GM19025 (cell line): ENCODE data around the gene FOS.
"Not testable (repeated sequence)": the region's sequence is repeated elsewhere in the genome, so short reads cannot be mapped to it uniquely, and the experiment has no call there.

Experiments
- ATAC-seq: cut with Tn5 transposase; IDR thresholded peaks from one replicate; pipeline ENCODE4 v1.9.1; 2021; ENCODE audit warnings: mild to moderate bottlenecking, low read depth, moderate library complexity; ENCODE audit not compliant: unreplicated experiment

The FOS gene

DNA sequence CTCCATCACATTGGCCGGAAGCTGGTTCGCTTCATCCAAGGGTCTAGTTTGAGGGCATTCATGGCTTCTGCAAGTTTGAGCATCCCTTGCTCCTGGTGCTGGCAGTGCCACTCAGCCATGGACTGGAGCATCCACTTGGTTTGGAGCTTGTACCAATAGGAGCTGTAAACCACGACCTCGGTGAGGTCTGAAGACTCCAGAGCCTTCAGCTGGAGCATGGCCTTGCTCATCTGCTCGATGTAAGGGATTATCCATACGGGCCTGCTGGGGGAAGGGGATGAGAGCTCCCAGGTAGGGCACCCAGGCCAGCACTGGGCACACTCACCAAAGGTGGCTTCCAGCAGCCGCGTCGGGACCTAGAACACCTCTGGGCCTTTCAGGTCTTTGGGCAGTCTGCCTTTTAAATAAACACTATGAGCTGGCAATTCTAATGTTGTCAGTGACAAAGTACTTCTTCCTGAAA lies 13.5 kb downstream of the FOS start:
- ATAC-seq = no peak

DNA sequence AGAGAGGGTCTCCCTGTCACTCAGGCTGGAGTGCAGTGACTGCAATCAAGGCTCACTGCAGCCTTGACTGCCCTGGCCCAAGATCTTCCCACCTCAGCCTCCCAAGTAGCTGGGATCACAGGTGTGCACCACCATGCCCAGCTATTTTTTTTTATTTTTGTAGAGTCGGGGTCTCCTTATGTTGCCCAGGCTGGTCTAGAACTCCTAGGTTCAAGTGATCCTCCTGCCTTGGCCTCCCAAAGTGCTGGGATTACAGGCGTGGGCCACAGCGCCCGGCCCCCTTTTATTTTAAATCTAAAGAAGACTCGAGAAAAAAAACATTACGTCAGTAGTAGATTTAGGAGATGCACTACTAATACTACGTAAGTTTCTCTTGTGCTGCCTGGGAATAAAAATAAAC lies 14.3 kb downstream of the FOS start:
- ATAC-seq = no peak

DNA sequence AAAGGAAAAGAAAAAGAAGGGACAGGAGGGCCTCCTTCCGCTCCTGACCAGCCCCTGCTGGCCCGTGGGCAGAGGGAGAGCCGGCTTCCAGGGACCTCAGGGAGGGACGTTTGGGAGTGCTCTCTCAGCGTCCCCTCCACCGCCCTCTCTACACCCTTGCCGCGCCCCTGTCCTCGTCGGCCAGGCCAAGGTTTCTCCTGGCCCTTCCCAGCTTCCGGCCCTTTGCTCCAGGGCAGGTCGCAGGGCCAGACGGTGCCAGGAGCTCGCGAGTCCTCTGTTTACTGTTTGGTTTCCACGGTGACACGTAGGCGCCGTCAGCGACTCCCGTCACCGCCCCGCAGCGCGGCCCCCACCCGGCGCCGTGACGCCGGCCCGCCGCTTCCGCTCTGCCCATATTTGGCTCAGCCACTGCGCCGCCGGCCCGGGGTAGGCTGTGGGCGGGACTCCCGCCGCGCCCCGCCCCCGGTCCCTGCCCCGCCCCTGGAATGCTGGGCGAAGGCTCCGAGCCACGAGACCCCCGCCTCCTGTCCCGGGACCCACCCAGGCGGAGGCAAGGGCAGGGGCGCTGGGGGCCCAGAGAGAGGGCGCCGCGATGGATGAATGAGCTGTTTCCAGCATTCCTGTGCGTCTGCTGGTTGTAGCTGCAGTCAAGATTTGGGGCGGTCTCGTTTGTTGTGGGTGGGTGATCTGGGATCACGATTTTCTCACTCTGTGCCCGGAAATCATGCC lies 15.5 kb downstream of the FOS start:
- peak; percentile 98 for ATAC-seq

DNA sequence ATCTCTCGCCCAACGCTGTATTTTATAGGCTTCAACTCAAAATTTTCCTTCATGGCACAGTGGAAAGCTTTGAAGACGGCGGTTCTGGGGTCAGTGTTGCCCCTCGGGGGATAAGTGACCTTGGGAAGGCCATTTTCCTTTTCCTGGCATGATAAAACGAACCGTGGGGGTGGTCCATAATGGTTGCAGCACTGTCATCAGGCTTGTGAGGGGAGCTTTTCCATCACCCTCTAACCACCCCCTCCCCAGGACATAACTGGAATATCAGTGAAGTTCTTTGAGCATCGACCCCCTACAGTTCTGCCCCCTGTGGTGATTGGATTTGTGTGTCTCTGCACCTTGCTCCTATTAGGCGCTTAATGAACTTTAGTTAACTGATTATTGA lies 16.0 kb downstream of the FOS start:
- ATAC-seq = no peak

DNA sequence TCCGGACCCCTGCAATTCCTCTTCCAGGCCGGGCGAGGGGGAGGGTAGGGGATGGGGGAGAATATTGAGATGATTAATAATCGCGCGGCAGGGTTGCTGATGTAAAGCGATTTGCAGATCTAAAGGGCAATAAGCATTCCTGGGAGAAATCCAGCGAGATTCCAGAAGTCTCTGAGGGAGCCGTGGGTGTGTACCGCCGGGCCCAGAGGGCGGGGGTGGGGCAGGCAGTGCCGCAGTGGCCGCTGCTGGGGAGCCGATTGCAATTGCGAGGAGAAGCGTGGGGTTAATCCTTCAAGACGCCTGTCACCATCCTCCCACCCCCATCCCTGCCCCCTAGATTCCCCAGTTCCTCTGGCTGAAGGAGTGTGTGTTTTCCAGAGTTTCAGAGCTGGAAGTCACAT lies 16.4 kb downstream of the FOS start:
- ATAC-seq = no peak

DNA sequence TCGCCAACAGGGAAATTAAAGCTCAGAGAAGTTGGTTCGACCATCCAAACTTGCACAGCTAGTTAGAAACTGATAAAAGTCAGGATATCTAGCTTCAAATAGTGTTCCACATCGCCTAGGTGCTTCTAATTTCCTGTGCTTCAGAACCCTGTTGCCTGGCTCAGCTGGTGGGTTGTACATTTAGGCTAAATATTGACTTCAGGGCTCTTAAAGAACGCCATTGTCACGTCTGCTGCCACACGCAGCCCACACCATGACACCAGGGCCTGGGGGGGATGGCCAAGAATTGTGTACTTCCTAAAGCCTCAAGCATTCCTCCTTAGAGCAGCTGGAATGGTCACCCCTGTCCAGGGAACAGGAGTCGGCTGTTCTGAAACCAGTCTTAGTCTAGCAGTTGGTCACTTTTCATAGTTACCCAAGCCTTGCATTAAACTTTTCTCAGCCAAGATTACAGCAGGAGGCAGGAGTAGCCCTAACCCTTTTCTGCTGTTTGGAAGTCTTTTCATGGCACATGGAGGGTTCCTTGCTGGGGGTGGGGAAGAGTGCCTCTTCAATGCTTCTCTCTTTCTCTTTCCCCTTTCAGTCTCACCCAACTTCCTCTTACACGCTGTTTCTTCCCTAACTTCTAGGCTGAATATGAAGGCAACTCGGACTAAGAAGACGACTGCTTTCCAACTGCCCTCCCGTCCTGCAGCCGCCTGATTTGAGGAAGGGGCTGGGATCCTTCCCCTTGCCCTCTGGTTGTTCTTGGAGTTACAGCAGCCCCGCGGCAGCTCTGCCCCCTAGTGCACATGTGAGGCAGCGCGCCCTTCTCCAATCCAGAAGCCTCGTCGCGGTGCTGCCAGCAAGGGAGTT lies 17.1 kb downstream of the FOS start:
- ATAC-seq = no peak

DNA sequence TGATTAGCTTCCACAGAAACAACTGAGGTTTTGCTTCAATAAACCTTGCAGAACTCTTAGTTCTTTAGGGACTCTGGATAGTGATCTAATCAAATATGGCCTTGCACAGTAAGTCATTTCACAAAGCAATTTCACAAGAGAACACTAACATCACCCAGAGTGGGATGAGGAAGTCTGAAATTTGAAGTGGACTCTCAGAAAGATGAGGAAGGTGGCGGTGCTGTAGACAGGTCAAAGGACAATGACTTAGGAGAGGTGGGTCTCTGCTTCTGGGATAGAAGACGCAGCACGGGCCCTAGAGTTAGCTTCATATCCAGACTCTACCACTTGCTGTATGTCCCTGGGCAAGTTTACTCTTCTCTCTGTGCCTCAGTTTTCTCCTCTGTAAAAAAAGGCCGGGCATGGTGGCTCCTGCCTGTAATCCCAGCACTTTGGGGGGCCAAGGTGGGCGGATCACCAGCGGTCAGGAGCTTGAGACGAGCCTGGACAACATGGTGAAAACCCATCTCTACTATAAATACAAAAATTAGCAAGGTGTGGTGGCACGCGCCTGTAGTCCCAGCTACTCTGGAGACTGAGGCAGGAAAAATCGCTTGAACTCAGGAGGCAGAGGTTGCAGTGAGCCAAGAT lies 18.9 kb downstream of the FOS start:
- ATAC-seq = no peak

DNA sequence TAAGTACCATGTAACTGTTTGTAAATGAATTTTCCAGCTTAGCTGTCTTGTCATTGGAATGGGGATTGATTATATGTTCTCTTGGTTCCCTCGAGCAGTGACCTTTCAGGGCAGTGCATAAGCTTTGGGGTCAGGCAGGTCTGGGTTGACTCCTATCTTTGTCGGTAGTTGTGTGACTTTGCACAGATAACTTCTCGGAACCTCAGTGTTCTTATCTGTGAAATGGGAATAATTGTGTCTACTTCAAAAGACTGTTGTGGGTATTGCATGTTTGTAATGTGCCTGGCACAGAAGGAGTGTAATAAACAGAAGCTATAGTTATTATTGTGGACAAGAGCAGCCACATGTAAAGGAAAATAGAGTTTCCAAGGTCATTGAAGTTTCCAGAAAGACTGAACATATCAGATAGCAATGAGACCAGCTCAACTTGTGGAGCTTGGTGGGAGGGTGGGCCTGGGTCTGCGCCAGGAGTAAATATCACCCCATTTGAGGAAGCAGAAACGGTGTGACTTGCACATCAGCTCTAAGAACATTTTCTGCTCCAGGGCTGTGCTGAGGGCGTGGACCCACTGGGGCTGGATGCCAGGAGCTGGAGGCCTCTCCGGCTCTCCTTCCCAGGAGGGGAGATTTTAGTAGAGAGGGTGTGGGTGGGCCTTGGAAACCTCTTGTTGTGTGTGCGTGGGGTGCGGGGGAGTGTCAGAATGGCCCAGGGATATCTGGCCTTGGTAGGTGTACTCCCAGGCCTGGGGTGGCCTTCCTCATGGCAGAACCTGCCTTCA lies 19.7 kb downstream of the FOS start:
- ATAC-seq = no peak

DNA sequence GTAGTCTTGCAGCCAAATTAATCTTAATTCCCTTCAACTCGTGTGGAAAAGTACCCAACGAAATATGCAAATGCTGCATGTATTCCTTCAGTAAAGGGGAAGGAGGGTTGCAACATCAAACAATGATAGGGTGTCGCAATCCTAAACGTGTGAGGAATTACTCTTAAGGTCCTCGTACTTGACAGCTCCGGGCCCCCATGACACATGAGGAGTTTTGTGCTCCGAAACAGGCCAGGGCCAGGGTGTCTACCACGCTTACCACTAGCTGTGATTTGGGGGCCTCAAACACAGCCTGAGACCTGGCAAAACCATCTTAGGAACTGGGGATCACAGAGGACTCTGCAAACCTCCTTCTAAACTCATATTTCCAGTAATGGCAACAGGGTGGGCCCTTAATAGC lies 20.4 kb downstream of the FOS start:
- ATAC-seq = no peak

DNA sequence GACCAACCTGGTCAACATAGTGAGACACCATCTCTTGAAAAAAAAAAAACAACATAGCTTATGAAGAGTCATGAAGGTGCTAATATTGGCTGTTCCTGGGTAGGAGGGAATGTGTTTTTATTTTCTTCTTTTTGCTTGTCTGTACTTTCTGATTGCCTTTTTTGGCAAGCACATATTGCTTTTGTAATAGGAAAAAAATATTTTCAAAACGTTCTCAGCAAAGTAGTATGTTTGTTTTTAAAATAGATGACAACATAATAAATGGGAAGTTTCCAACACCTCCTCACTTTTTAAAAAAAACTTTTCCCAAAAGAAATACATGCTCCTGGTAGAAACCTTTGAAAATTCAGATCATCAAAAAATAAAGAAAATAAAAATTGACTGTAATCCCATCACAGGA lies 20.9 kb downstream of the FOS start:
- ATAC-seq = no peak

DNA sequence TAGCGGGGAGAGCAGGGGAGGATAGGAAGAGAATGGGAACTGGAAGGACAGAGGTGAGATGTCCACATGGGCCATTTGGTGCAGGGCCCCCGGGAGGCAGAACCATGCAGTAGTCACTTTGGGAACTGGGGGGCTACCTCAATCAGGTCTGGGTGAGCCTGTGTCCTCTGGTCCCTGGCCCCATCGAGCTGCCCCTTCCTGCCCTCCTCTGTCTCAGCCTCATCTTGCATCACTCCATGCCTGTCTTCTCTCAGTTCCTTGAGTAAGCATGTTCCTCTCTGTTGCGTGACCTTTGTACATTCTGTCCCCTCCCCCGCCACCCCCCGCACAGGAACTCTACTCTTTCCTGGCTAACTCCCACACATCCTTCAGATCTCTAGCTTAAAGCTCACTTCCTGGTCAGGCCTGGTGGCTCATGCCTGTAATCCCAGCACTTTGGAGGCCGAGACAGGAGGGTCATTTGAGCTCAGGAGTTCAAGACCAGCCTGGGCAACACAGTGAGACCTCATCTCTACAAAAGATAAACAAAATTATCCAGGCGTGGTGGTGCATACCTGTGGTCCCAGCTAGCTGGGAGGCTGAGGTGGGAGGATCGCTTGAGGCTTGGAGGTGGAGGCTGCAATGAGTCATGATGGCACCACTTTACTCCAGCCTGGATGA lies 23.2 kb downstream of the FOS start:
- no peak for ATAC-seq

DNA sequence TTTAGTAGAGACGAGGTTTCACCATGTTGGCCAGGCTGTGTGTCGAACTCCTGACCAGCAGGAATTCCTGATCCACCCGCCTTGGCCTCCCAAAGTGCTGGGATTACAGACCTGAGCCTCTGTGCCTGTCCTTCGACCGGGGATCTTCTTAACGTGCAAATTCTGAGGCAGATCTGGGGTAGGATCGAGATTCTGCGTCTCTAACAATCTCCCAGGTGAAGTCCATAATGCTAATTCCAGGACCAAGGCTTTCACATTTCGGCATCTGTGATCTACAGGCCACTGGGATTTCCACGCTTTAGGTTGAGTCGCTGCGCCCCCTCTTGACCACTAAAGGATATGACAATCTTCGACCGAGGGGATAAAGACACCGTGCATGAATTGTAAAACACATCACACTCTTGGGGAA lies 24.8 kb downstream of the FOS start:
- ATAC-seq = no peak

DNA sequence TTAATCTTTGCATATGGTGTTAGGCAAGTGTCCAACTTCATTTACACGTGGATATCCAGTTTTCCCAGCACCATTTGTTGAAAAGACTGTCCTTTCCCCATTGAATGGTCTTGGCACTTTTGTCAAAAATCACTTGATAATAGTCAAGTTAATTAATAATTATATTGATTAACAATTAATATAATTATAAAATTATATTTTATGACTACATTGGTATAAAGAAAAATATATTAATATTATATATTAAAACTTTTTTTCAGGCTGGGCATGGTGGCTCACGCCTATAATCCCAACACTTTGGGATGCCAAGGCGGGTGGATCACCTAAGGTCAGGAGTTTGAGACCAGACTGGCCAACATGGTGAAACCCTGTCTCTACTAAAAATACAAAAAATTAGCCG lies 27.8 kb downstream of the FOS start:
- ATAC-seq = not testable (repeated sequence)

DNA sequence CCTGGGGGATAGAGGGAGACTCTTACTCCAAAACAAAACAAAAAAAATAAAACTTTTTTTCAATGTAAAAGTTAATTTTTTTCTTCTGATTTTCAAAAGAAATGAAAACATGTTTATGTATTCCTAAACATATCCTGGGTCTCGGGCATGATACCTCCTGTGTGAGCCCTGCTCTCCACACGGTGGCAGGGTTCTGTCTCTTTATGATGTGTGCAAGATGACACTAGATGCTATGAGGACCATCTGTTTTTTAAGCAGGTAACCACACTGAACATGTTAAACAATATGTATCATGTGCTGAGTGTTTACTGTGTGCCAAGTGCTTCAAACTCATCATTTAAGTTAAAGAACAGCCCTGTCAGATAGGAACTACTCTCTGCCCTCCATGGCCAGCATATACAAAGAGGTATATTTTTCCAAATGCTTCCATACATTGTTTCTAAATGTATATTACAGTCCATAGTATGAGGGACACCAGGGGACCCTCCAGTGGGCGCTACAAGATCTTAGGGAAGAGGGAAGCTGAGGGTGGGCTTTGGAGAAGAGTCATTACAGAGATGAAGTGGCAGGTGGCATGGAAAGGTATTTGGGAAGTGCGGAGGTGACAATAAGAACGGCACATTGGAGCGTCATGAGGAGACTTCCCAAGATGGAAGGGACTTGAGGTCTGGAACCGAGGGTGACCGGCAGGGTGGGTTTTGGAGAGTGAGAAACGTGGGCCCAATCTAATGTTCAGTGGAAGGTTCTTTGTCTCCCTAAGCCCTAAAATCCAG lies 28.5 kb downstream of the FOS start:
- no peak for ATAC-seq

DNA sequence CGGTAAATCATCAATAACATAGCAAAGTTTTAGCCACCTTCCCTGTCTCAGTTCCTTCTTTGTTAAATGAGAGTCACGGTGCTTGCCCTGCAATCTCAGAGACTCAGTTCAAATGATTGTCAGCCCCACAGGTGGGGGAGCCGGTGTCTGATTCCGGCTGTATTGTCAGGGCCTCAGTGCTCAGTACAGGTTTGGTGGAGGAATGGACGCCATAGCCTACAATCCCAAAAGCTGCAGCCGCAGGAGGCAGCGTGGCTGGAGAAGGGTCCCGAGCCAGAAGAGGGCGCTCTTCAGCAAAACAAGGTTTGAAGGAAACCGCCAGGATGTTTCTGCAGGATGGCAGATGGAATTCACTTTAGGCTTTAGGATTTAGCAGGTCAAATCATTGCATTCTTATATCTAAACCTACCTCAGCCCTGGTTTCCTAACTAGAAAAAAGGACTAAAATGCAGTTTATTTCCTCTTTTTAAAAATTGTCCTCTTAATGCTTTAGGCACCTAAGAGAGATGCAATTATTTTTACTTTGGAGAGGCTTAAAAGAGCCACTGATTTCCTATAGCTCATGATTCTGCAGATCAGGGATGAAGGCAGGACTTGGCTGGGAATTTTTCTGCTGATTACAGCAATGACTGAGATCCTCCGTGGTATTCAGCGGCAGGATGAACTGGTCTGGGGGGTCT lies 29.2 kb downstream of the FOS start:
- ATAC-seq = no peak

DNA sequence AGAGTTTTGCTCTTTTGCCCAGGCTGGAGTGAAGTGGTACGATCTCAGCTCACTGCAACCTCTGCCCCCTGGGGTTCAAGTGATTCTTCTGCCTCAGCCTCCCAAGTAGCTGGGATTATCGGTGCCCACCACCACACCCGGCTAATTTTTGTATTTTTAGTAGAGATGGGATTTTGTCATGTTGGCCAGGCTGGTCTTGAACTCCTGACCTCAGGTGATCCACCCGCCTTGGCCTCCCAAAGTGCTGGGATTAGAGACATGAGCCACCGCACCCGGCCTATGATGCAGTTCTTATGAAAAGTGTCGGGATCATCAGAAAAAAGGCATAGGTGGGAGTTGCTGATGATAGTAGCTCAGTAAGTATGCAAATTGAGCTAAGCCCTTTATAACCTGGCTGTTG lies 30.4 kb downstream of the FOS start:
- not testable (repeated sequence) for ATAC-seq

DNA sequence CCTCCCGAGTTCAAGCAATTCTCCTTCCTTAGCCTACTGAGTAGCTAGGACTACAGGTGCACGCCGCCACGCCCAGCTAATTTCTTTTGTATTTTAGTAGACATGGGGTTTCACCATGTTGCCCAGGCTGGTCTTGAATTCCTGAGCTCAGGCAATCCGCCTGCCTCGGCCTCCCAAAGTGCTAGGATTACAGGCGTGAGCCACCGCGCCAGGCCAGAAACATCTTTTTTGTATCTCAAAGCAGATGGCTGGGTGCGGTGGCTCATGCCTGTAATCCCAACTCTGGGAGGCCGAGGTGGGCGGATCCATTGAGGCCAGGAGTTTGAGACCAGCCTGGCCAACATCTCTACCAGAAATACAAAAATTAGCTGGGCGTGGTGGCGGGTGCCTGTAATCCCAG lies 30.9 kb downstream of the FOS start:
- ATAC-seq = not testable (repeated sequence)

DNA sequence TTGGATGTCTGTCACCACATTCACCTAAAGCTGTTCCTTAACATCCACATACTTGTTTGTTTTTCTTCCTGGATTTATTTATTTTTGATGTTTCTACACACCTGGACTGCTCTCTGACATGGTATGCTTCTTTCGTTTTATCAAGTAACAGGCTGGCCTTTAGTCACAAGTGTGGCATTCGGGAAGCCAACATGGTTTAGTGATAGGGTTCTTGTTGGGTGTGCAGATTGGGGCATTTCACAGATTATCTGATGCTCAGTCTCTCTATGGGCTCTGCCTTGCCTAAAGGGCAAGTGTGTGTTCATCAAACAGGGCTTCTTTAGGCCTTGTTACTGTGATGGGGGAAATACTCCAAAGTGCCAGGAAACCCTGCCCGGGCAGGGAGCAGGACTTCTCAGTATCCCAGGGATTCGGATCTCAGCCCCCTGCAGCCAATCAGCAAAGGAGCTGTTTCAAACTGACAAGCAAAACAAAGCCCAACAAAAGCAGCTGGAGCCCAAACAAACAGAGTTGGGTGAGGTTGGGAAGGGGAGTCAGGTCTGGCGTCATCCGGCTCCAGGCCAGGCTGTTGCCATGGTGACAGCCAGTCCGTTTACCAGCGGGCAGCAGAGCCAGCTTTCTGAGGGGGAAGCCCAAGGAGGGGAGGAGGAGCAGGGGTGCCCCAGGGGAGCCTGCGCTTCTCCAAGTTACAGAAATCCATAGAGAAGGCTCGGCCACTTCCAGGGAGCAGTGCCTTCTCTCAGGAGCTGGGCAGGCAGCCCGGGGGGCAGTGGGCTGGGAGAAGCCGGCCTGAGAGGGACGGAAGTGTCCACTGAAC lies 31.9 kb downstream of the FOS start:
- no peak for ATAC-seq
